GM23338 (cell line): ENCODE data around the gene AP2A2. TPM values are rescaled to one million over a fixed set of nuclear protein-coding genes. Genes with fewer than 3 reads are reported as not detected.

ENCODE experiments used
- ATAC-seq: fragments of 200-7000 bp; cut with Tn5 transposase; 3 replicates; pipeline ENCODE4 v1.9.1; 2020
- DNase-seq: peaks from one replicate; pipeline ENCODE4 v3.0.0-alpha.2; 2015; ENCODE audit warnings: low spot score
- H2AFZ ChIP-seq: fragments of 200-600 bp; sonication (generic); 2 replicates; pipeline ENCODE4 v1.8.0; 2016; ENCODE audit warnings: antibody characterized with exemption, mild to moderate bottlenecking, moderate library complexity
- H3F3A ChIP-seq: fragments of 200-600 bp; sonication (generic); replicated peaks from 2 replicates; pipeline ENCODE4 v1.8.0; 2017; ENCODE audit warnings: antibody characterized with exemption, mixed run types, low read depth
- H3K27ac ChIP-seq: fragments of 200-600 bp; sonication (generic); 2 replicates; pipeline ENCODE4 v1.6.1; 2016; ENCODE audit warnings: low read depth
- H3K27me3 ChIP-seq: fragments of 200-600 bp; sonication (generic); 2 replicates; pipeline ENCODE4 v1.8.0; 2016; ENCODE audit warnings: mild to moderate bottlenecking, mixed run types, moderate library complexity; ENCODE audit not compliant: insufficient read depth
- H3K36me3 ChIP-seq: fragments of 200-600 bp; sonication (generic); 2 replicates; pipeline ENCODE4 v1.8.0; 2016; ENCODE audit warnings: mild to moderate bottlenecking; ENCODE audit not compliant: insufficient read depth
- H3K4me1 ChIP-seq: fragments of 200-600 bp; sonication (generic); 2 replicates; pipeline ENCODE4 v1.8.0; 2016; ENCODE audit warnings: mild to moderate bottlenecking, moderate library complexity; ENCODE audit not compliant: insufficient read depth
- H3K4me2 ChIP-seq: fragments of 200-600 bp; sonication (generic); 2 replicates; pipeline ENCODE4 v1.7.1; 2017; ENCODE audit warnings: mixed run types
- H3K4me3 ChIP-seq: fragments of 200-600 bp; sonication (generic); 2 replicates; pipeline ENCODE4 v1.6.1; 2016; ENCODE audit warnings: mixed run types
- H3K79me2 ChIP-seq: fragments of 200-600 bp; sonication (generic); replicated peaks from 2 replicates; pipeline ENCODE4 v1.8.0; 2017; ENCODE audit warnings: mild to moderate bottlenecking; ENCODE audit not compliant: insufficient read depth
- H3K9me2 ChIP-seq: fragments of 200-600 bp; sonication (generic); 2 replicates; pipeline ENCODE4 v1.8.0; 2017; ENCODE audit not compliant: insufficient read depth
- H4K20me1 ChIP-seq: fragments of 200-600 bp; sonication (generic); replicated peaks from 2 replicates; pipeline ENCODE4 v1.8.0; 2017; ENCODE audit warnings: mild to moderate bottlenecking; ENCODE audit not compliant: insufficient read depth
- H3K27ac Mint-ChIP-seq: 2 replicates; pipeline ENCODE4 v1.8.0; 2020; ENCODE audit warnings: inconsistent platforms, mild to moderate bottlenecking, moderate library complexity, mixed read lengths
- H3K27me3 Mint-ChIP-seq: 3 replicates; pipeline ENCODE4 v1.8.0; 2022; ENCODE audit warnings: low read depth, mild to moderate bottlenecking, moderate library complexity, mixed read lengths, inconsistent platforms; ENCODE audit not compliant: insufficient read depth, poor library complexity
- H3K36me3 Mint-ChIP-seq: 3 replicates; pipeline ENCODE4 v1.8.0; 2021; ENCODE audit warnings: low read depth, mild to moderate bottlenecking, inconsistent platforms, moderate library complexity, mixed read lengths
- H3K4me1 Mint-ChIP-seq: 3 replicates; pipeline ENCODE4 v1.8.0; 2020; ENCODE audit warnings: mild to moderate bottlenecking, inconsistent platforms, mixed read lengths
- H3K4me3 Mint-ChIP-seq: 3 replicates; pipeline ENCODE4 v1.8.0; 2021; ENCODE audit warnings: moderate library complexity, mild to moderate bottlenecking, inconsistent platforms, mixed read lengths
- H3K9me3 Mint-ChIP-seq: 3 replicates; pipeline ENCODE4 v1.8.0; 2020; ENCODE audit warnings: moderate library complexity, mild to moderate bottlenecking, inconsistent platforms, mixed read lengths
- EZH2phosphoT487 ChIP-seq: fragments of 200-600 bp; sonication (generic); IDR thresholded peaks from one replicate; pipeline ENCODE4 v1.8.1; 2018; ENCODE audit warnings: antibody characterized with exemption; ENCODE audit not compliant: unreplicated experiment
- NANOG ChIP-seq: IDR thresholded peaks from 2 replicates; pipeline ENCODE4 v1.6.1; 2016; ENCODE audit warnings: antibody characterized with exemption, borderline replicate concordance
- STAT1 ChIP-seq: IDR thresholded peaks from one replicate; pipeline ENCODE4 v1.6.1; 2016; ENCODE audit warnings: antibody characterized with exemption; ENCODE audit not compliant: unreplicated experiment
- ZNF114 ChIP-seq: fragments of 250-450 bp; sonication (Bioruptor Pico); IDR thresholded peaks from 2 replicates; pipeline ENCODE4 v1.5.0; 2020; ENCODE audit warnings: mild to moderate bottlenecking, moderate library complexity
- ZNF331 ChIP-seq: fragments of 250-450 bp; sonication (Bioruptor Pico); IDR thresholded peaks from 2 replicates; pipeline ENCODE4 v1.5.0; 2020; ENCODE audit warnings: low read depth, mild to moderate bottlenecking, moderate library complexity
- polyA plus RNA-seq: library from polyadenylated mRNA; unstranded; fragments of >200 nt; fragmentation: Nextera tagmentation; extraction: Ambion mirVana; gene quantifications from 2 replicates; pipeline ENCODE4 v1.2.1, GENCODE V29; 2016
- total RNA-seq: library from RNA; depleted of rRNA; stranded (reverse); fragments of >200 nt; shearing (Covaris generic); gene quantifications from 2 replicates; pipeline ENCODE4 v1.2.3, GENCODE V29; 2014
- TF ChIP-seq, protein P1 (sequence below): fragments of 250-450 bp; sonication (Bioruptor Pico); IDR thresholded peaks from 2 replicates; pipeline ENCODE4 v1.5.0; 2020; ENCODE audit warnings: mild to moderate bottlenecking, moderate library complexity
- TF ChIP-seq, protein P2 (sequence below): IDR thresholded peaks from one replicate; pipeline ENCODE4 v1.6.1; 2018; ENCODE audit warnings: antibody characterized with exemption; ENCODE audit not compliant: unreplicated experiment

Gene AP2A2
- total and polyA plus RNA-seq, 2 experiments from 2014 or later = 23.7 to 47.5 TPM

DNA sequence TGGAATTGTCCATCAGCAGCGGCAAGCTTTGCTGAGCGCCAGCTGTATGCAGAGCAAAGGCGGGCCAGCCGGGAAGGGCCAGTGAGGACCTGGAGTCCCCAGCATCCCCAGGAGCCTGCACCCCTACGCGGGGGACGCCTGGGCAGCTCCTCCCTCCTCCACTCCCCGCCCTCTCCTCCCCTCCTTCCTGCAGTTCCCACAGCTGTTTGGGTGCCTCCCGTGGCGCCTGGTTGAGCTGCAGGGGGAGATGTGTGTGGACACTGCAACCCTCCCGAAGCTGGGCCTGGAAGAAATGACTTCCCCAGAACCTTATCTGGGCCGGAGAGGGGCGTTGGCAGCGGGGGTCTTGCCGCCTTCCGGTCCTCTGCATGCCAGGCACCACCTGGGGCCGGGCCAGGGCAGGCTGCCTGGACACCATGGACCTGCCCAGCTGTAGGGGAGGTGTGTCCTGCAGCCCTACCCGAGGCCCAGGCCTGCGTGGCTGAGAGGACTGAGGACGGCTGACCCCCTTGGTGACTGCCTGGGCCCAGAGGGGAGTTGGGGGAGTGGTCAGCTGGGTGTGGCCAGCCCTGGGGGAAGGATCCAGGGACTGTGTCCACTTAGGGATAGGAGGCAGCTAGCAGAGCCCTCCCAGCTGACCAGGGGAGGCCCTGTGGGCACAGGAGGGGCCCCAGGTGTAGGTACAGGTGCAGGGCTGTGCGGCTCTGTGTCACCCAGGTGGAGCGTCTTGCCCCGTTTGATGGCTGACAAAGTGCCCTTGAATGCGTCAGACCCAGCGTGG, 127.6 kb downstream of the AP2A2 start:
- Mint-ChIP-seq H3K27ac (no peak overlapping the region), H3K36me3 (no peaks in the 10 kb centered on the region), H3K27me3 (peaks cover 5% of the 10 kb centered on the region), H3K4me1 (no peaks in the 10 kb centered on the region; the same call in 2 of the 3 replicates), H3K9me3 (no peaks in the 10 kb centered on the region), H3K4me3 (no peak overlapping the region)
- H3K4me2 ChIP-seq = no peak overlapping the region
- H3K4me1 ChIP-seq = no peaks in the 10 kb centered on the region
- DNase-seq (no peak), ATAC-seq (no peak)
- TF ChIP-seq EZH2phosphoT487 = no peak
- no peaks in the 10 kb centered on the region for H4K20me1 ChIP-seq
- no peaks in the 10 kb centered on the region for H3F3A ChIP-seq
- no peak overlapping the region for H2AFZ ChIP-seq
- H3K36me3 ChIP-seq = no peaks in the 10 kb centered on the region
- no peaks in the 10 kb centered on the region for H3K27me3 ChIP-seq
- H3K9me2 ChIP-seq = no peaks in the 10 kb centered on the region
- H3K79me2 ChIP-seq = no peaks in the 10 kb centered on the region
- no peak overlapping the region for H3K4me3 ChIP-seq
- no peak overlapping the region for H3K27ac ChIP-seq

DNA sequence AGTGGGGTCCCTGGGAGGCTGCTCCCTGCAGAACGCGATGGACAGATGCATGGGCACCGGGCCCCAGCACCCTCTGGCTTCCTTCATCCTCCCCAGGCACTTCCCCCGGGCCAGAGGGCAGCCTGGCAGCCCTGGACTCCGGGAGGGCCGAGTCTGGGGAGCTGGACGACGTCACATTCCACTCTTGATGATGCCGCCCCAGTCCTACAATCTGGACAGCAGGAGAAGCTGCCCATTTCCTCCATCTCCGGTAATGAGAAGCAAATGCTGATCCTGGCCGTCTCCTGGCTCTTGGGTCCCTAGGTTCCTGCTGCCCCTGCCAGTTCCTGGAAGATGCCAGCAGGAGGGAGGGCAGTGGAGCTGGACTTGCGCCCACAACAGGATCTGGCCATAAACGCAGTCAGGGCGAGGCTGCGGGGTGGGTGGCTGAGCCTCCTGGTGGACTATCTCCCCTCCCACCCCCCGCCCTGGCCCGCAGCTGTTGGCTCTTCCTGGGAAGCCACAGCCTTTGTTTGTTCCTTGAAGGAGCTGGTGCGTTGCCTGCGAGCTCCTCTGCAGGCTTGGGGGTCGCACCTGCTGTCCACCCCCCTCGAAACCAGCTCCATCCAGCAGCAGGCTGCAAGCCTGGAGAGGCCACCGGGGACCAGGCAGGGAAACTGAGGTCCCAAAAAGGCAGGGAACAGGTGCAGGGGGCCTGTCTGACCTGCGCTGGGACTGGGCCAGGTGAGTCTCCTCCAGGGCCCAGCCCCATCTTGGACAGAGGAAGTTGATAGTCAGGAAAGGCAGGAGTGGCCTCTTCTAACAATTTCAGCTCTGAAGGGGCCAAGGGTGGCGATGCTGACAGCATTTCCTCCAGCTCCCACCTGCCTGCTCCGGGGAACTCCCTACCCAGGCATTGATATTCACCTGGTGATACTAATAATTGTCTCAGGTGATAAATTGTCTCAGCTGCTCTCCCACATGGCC, 128.8 kb downstream of the AP2A2 start:
- no peaks in the 10 kb centered on the region; the same call in 2 of the 3 replicates for H3K36me3 Mint-ChIP-seq
- H3F3A ChIP-seq = no peaks in the 10 kb centered on the region
- no peak overlapping the region for H3K4me2 ChIP-seq
- no peak overlapping the region for H3K27ac ChIP-seq
- no peak overlapping the region for H3K4me3 ChIP-seq
- H3K27me3 Mint-ChIP-seq = peaks cover 3% of the 10 kb centered on the region
- no peak for DNase-seq
- no peaks in the 10 kb centered on the region; the same call in 1 of the 3 replicates for H3K9me3 Mint-ChIP-seq
- H3K27me3 ChIP-seq = no peaks in the 10 kb centered on the region
- no peaks in the 10 kb centered on the region for H3K36me3 ChIP-seq
- H3K9me2 ChIP-seq = no peaks in the 10 kb centered on the region
- H3K4me1 Mint-ChIP-seq = no peaks in the 10 kb centered on the region; the same call in 2 of the 3 replicates
- ATAC-seq = no peak
- H2AFZ ChIP-seq = no peak overlapping the region
- H3K4me3 Mint-ChIP-seq = no peak overlapping the region
- H3K27ac Mint-ChIP-seq = no peak overlapping the region
- no peaks in the 10 kb centered on the region for H3K79me2 ChIP-seq
- H4K20me1 ChIP-seq = no peaks in the 10 kb centered on the region
- no peaks in the 10 kb centered on the region for H3K4me1 ChIP-seq
- TF ChIP-seq, protein P1, sequence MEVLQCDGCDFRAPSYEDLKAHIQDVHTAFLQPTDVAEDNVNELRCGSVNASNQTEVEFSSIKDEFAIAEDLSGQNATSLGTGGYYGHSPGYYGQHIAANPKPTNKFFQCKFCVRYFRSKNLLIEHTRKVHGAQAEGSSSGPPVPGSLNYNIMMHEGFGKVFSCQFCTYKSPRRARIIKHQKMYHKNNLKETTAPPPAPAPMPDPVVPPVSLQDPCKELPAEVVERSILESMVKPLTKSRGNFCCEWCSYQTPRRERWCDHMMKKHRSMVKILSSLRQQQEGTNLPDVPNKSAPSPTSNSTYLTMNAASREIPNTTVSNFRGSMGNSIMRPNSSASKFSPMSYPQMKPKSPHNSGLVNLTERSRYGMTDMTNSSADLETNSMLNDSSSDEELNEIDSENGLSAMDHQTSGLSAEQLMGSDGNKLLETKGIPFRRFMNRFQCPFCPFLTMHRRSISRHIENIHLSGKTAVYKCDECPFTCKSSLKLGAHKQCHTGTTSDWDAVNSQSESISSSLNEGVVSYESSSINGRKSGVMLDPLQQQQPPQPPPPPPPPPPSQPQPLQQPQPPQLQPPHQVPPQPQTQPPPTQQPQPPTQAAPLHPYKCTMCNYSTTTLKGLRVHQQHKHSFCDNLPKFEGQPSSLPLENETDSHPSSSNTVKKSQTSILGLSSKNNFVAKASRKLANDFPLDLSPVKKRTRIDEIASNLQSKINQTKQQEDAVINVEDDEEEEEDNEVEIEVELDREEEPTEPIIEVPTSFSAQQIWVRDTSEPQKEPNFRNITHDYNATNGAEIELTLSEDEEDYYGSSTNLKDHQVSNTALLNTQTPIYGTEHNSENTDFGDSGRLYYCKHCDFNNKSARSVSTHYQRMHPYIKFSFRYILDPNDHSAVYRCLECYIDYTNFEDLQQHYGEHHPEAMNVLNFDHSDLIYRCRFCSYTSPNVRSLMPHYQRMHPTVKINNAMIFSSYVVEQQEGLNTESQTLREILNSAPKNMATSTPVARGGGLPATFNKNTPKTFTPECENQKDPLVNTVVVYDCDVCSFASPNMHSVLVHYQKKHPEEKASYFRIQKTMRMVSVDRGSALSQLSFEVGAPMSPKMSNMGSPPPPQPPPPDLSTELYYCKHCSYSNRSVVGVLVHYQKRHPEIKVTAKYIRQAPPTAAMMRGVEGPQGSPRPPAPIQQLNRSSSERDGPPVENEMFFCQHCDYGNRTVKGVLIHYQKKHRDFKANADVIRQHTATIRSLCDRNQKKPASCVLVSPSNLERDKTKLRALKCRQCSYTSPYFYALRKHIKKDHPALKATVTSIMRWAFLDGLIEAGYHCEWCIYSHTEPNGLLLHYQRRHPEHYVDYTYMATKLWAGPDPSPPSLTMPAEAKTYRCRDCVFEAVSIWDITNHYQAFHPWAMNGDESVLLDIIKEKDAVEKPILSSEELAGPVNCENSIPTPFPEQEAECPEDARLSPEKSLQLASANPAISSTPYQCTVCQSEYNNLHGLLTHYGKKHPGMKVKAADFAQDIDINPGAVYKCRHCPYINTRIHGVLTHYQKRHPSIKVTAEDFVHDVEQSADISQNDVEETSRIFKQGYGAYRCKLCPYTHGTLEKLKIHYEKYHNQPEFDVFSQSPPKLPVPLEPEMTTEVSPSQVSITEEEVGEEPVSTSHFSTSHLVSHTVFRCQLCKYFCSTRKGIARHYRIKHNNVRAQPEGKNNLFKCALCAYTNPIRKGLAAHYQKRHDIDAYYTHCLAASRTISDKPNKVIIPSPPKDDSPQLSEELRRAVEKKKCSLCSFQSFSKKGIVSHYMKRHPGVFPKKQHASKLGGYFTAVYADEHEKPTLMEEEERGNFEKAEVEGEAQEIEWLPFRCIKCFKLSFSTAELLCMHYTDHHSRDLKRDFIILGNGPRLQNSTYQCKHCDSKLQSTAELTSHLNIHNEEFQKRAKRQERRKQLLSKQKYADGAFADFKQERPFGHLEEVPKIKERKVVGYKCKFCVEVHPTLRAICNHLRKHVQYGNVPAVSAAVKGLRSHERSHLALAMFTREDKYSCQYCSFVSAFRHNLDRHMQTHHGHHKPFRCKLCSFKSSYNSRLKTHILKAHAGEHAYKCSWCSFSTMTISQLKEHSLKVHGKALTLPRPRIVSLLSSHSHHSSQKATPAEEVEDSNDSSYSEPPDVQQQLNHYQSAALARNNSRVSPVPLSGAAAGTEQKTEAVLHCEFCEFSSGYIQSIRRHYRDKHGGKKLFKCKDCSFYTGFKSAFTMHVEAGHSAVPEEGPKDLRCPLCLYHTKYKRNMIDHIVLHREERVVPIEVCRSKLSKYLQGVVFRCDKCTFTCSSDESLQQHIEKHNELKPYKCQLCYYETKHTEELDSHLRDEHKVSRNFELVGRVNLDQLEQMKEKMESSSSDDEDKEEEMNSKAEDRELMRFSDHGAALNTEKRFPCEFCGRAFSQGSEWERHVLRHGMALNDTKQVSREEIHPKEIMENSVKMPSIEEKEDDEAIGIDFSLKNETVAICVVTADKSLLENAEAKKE (CRISPR knock-in tag) = no peak
- TF ChIP-seq STAT1 (no peak), ZNF114 (CRISPR knock-in tag) (no peak), ZNF331 (CRISPR knock-in tag) (no peak), NANOG (no peak)
- TF ChIP-seq, protein P2, sequence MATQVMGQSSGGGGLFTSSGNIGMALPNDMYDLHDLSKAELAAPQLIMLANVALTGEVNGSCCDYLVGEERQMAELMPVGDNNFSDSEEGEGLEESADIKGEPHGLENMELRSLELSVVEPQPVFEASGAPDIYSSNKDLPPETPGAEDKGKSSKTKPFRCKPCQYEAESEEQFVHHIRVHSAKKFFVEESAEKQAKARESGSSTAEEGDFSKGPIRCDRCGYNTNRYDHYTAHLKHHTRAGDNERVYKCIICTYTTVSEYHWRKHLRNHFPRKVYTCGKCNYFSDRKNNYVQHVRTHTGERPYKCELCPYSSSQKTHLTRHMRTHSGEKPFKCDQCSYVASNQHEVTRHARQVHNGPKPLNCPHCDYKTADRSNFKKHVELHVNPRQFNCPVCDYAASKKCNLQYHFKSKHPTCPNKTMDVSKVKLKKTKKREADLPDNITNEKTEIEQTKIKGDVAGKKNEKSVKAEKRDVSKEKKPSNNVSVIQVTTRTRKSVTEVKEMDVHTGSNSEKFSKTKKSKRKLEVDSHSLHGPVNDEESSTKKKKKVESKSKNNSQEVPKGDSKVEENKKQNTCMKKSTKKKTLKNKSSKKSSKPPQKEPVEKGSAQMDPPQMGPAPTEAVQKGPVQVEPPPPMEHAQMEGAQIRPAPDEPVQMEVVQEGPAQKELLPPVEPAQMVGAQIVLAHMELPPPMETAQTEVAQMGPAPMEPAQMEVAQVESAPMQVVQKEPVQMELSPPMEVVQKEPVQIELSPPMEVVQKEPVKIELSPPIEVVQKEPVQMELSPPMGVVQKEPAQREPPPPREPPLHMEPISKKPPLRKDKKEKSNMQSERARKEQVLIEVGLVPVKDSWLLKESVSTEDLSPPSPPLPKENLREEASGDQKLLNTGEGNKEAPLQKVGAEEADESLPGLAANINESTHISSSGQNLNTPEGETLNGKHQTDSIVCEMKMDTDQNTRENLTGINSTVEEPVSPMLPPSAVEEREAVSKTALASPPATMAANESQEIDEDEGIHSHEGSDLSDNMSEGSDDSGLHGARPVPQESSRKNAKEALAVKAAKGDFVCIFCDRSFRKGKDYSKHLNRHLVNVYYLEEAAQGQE = no peak
